Stimulated activated CD4-positive, alpha-beta T cell treated with anti-CD3 and anti-CD28 coated beads, Interleukin-12 subunit alpha, Interleukin-12 subunit beta, amount 100 ng/mL, for 48 hours (primary cell): ENCODE measurements around the gene MBD3L4.
"Not testable (repeated sequence)": the region's sequence is repeated elsewhere in the genome, so short reads cannot be mapped to it uniquely, and the experiment has no call there.

Experiments
- DNase-seq, 3 donors: peaks; one replicate each; pipeline ENCODE4 v3.0.0-alpha.2; 2020; ENCODE audit warnings: low read depth in 2 of 3, low spot score in 1 of 3

MBD3L4 gene

GRCh38 chr19:7040079-7040478, at the start of gene MBD3L4:
Gene MBD3L4 (minus strand): TSS chr19:7040179. CDS start chr19:7040144, 35 bp downstream.
- not testable (repeated sequence) for DNase-seq

- no peak for DNase-seq
Observed at GRCh38 chr19:7088999-7089398, 49.0 kb upstream of the MBD3L4 start.

DNA sequence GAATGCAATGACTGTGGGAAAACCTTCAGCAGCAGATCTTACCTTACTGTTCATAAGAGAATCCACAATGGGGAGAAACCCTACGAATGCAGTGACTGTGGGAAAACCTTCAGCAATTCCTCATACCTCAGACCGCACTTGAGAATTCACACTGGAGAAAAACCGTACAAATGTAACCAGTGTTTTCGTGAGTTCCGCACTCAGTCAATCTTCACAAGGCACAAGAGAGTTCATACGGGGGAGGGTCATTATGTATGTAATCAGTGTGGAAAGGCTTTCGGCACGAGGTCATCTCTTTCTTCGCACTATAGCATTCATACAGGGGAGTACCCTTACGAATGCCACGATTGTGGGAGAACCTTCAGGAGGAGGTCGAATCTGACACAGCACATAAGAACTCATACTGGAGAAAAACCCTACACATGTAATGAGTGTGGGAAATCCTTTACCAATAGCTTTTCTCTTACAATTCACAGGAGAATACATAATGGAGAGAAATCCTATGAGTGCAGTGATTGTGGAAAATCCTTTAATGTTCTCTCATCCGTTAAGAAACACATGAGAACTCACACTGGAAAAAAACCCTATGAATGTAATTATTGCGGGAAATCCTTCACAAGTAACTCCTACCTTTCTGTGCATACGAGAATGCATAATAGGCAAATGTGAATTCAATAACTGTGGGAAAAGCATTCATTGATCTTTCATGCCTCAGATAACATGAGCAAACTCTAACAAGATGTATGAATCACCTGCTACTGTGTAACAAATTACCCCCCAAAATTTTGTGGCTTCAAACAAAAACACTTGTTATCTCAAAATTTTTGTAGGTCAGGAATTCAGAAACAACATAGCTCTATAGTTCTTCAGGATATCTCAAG, 43.3 kb upstream of the MBD3L4 start:
- DNase-seq = no peak

DNA sequence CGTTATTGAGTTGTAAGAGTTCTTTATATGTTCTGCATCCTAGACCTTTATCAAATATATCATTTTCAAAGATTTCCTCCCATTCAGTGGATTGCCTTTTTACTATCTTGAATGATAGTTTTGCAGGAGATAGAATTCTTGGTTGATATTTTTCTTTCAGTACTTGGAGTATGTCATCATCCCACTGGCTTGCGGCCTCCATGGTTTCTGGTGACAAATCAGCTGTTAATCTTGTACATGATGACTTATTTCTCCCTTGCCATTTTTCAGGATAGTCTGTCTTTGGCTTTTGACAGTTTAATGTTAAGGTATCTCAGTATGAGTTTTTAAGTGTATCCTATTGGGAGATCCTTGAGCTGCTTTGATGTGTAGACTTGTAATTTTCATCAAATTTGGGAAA, 38.0 kb upstream of the MBD3L4 start:
- no peak for DNase-seq

DNA sequence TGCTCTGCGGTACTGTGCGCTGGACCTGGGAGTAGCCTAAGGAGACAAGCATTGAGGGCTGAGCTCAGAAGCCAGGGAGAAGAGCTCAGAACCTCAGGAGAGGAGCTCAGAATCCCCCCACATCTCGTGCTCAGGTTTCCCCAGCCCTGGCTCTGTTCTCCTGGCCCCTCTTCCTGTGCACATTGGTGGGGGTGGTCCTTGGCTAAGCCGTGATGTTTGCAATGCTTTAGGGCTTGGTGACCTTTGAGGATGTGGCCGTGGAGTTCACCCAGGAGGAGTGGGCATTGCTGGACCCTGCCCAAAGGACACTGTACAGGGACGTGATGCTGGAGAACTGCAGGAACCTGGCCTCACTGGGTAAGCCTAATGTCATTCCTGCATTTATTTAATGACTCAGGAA, 36.2 kb upstream of the MBD3L4 start:
- no peak for DNase-seq

- DNase-seq = no peak
Observed at GRCh38 chr19:7074705-7075282, 34.8 kb upstream of the MBD3L4 start.

- DNase-seq = no peak
Observed at GRCh38 chr19:7072541-7072940, 32.6 kb upstream of the MBD3L4 start.

GRCh38 chr19:7069904-7070226, 29.9 kb upstream of the MBD3L4 start:
- no peak for DNase-seq

- DNase-seq = peak; percentile 98 to 99 (median 99)
Observed at GRCh38 chr19:7069042-7069903, 29.3 kb upstream of the MBD3L4 start, which contains the start of gene ZNF557. Gene ZNF557 (plus strand): TSS chr19:7069703. CDS start chr19:7075075, 5,372 bp downstream.

DNA sequence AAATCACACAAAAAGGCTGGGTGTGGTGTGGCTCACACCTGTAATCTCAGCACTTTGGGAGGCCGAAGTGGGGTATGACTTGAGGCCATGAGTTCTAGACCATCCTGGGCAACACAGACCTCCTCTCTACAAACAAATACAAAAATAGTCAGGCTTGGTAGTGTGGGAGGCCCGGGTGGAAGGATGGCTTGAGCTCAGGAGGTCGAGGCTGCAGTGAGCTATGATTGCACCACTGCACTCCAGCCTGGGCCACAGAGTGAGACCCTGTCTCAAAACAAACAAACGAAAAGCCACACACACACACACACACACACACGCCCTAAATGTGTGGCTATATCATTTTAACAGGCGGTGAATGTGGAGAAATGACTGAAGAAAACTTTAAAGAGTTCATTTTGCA, 28.6 kb upstream of the MBD3L4 start:
- DNase-seq = no peak

DNA sequence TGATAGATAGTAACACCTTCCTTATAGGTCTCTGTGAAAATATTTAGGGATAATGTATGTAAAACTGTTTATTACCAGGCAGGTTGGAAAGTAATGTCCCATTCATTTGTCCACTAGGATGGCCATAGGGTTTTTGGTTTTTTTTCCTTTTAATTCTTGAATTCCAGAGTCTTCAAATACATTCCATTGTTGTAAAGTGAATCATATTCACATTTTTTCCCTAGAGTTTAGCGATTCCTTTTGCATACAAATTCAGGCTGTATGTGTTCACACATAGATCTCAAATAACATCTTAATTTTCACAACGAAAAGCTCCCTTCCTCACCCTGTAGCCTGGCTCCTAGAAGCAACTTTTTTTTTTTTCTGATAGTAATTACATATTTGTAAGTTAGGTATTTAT, 27.7 kb upstream of the MBD3L4 start:
- DNase-seq = no peak

- not testable (repeated sequence) for DNase-seq
Observed at GRCh38 chr19:7067122-7067521, 27.1 kb upstream of the MBD3L4 start.

DNA sequence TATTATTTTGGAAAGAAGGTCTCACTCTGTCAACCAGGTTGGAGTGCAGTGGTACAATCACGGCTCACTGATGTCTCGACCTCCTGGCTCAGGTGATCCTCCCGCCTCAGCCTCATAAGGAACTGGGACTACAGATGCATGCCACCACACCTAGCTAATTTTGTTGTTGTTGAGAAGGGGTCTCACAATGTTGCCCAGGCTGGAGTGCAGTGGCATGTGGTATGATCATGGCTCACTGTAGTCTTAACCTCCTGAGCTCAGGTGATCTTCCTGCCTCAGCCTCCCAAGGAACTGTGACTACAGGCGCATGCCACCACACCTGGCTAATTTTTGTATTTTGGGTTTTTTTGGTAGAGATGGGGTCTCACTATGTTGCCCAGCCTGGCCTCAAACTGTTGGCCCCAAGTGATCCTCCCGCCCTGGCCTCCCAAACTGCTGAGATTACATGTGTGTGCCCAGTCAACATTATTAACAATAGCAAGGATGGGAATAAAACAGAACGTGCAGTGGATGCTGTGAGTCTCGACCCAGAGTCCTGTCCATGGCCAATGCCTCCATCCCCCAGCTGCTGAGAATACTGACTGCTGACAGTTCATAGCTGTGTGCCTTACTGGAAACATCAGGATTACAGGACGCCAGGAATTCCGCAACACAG, 23.9 kb upstream of the MBD3L4 start:
- DNase-seq = no peak

DNA sequence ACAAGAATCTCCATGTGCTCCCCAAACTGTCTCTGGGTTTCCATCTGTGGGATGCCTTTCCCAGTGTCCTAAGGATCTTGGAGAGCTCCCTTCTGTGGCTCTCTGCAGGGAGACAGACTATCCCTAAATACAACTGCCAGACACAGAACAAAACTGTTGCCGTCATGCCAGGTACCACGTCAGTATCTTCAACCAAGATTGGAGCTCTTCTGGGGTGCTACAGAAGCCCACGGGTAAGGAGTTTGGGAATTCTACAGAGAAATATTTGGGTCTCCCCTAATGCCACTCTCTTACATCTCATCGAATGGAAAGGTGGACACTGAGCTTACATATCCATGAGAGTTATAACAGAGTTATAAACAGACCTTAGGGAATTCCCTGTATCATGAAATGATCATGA, 23.4 kb upstream of the MBD3L4 start:
- no peak for DNase-seq

DNA sequence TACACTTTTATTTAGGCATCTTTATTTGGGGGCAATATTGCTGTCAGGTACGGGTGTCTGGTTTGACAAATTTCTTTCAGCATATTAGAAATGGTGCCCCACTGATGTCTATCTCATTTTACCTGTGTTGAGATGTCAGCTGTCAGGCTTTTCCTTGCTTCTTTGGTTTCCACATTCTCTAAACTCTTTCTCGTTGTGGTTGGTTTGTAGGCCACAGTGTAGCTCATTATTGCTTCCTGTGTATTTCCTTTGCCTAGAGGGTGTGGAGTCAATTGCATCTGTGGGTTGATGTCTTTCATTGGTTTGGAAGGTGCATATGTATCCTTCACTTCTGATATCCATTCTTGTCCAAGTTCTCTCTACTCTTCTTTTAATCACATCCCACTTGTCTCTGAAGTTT, 20.0 kb upstream of the MBD3L4 start:
- DNase-seq = not testable (repeated sequence)

DNA sequence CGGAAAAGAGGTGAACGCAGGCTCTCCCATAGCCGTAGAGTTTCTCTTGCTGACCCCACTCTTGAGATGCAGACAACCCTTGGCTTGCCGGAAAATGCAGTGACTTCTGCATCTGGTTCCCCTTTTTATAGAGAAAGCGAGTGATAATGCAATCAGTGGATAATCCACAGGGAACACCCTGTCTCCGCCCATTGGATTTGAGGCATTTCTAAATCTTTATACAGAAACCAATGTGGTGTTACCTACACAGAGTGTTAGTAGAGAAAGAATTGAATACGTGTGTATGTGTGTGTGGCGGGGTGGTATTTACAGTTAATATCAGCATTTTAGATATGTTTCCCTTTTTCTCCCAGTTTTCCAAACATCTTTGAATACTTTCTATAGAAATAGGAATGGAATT, 18.6 kb upstream of the MBD3L4 start, which contains the start of gene MBD3L3:
MBD3L3 (minus strand) TSS at position 101 of the 400 bp plus-strand sequence; CDS start at position 30, 71 bp downstream.
- not testable (repeated sequence) for DNase-seq

GRCh38 chr19:7056371-7056770, 16.4 kb upstream of the MBD3L4 start:
- not testable (repeated sequence) for DNase-seq

DNA sequence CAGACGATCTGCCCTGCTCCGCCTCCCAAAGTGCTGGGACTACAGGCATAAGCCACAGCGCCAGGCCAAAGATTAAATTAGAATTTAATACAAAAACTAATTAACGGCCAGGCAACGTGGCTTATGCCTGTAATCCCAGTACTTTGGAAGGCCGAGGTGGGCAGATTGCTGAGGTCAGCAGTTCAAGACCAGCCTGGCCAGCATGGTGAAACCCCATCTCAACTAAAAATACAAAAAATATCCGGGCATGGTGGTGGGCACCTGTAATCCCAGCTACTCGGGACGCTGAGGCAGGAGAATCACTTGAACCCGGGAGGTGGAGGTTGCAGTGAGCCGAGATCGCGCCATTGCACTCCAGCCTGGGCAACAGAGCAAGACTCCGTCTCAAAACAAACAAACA, 15.7 kb upstream of the MBD3L4 start:
- not testable (repeated sequence) for DNase-seq

GRCh38 chr19:7054635-7055368, 14.8 kb upstream of the MBD3L4 start:
- not testable (repeated sequence) for DNase-seq

GRCh38 chr19:7052896-7053295, 12.9 kb upstream of the MBD3L4 start:
- DNase-seq = not testable (repeated sequence)
